Measurements from ENCODE around the gene UBA3. TPM values are rescaled to one million over a fixed set of nuclear protein-coding genes. Genes with fewer than 3 reads are reported as not detected.

Gene UBA3
- total and polyA plus RNA-seq, 4 donors = 41.2 to 107 (median 49.1) TPM

GRCh38 chr3:69121513-69121912 is 41.3 kb upstream of the UBA3 start:
- DNase-seq = no peak
- no peak overlapping the region for H3K9ac ChIP-seq (ENCODE audit: insufficient read depth in 1 of 2, low read length in 2 of 2)
- no peak for ATAC-seq (ENCODE audit: insufficient read depth, low FRiP score)
- peaks cover 0 to 8% (median 5%) of the 10 kb centered on the region in 5 donors for H3K4me1 ChIP-seq (ENCODE audit: control insufficient read depth in 5 of 5, insufficient read depth in 5 of 5, low read length in 5 of 5)
- 81 to 85% methylated on average over 6 of the region's 6 CpGs for WGBS, 2 donors
- H3K4me3 ChIP-seq = no peak overlapping the region
- peak overlapping the region in 1 of 2 donors; percentile 70 for H3K27ac ChIP-seq (ENCODE audit: low read depth in 1 of 2, low read length in 1 of 2)
- no peaks in the 10 kb centered on the region for H3K36me3 ChIP-seq (ENCODE audit: control insufficient read depth in 4 of 4, insufficient read depth in 4 of 4, low read length in 4 of 4)
- TF ChIP-seq, protein P1, sequence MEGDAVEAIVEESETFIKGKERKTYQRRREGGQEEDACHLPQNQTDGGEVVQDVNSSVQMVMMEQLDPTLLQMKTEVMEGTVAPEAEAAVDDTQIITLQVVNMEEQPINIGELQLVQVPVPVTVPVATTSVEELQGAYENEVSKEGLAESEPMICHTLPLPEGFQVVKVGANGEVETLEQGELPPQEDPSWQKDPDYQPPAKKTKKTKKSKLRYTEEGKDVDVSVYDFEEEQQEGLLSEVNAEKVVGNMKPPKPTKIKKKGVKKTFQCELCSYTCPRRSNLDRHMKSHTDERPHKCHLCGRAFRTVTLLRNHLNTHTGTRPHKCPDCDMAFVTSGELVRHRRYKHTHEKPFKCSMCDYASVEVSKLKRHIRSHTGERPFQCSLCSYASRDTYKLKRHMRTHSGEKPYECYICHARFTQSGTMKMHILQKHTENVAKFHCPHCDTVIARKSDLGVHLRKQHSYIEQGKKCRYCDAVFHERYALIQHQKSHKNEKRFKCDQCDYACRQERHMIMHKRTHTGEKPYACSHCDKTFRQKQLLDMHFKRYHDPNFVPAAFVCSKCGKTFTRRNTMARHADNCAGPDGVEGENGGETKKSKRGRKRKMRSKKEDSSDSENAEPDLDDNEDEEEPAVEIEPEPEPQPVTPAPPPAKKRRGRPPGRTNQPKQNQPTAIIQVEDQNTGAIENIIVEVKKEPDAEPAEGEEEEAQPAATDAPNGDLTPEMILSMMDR (IDR thresholded peaks at IDR 0.05; ENCODE audit: control extremely low read depth, extremely low read depth) = no peak
- no peaks in the 10 kb centered on the region for H3K9me3 ChIP-seq (ENCODE audit: control insufficient read depth in 4 of 4, insufficient read depth in 3 of 4, low read length in 3 of 4)
- no peaks in the 10 kb centered on the region for H3K27me3 ChIP-seq (ENCODE audit: control insufficient read depth in 3 of 3, insufficient read depth in 3 of 3, low read length in 2 of 3)

- no peaks in the 10 kb centered on the region for H3K27me3 ChIP-seq (ENCODE audit: control insufficient read depth in 3 of 3, insufficient read depth in 3 of 3, low read length in 2 of 3)
- TF ChIP-seq, protein P1 (IDR thresholded peaks at IDR 0.05; ENCODE audit: control extremely low read depth, extremely low read depth) = peak; percentile 71
- no peaks in the 10 kb centered on the region for H3K36me3 ChIP-seq (ENCODE audit: control insufficient read depth in 4 of 4, insufficient read depth in 4 of 4, low read length in 4 of 4)
- no peak overlapping the region for H3K4me3 ChIP-seq
- no peaks in the 10 kb centered on the region for H3K9me3 ChIP-seq (ENCODE audit: control insufficient read depth in 4 of 4, insufficient read depth in 3 of 4, low read length in 3 of 4)
- DNase-seq (peak; percentile 68 to 84 (median 77)), ATAC-seq (ENCODE audit: insufficient read depth, low FRiP score) (peak; percentile 72)
- peaks cover 0 to 8% (median 5%) of the 10 kb centered on the region in 5 donors for H3K4me1 ChIP-seq (ENCODE audit: control insufficient read depth in 5 of 5, insufficient read depth in 5 of 5, low read length in 5 of 5)
- no peak overlapping the region for H3K9ac ChIP-seq (ENCODE audit: insufficient read depth in 1 of 2, low read length in 2 of 2)
- 2 to 3% methylated on average over 1 of the region's 1 CpG for WGBS, 2 donors
- H3K27ac ChIP-seq (ENCODE audit: low read depth in 1 of 2, low read length in 1 of 2) = peak overlapping the region in 1 of 2 donors; percentile 70
Measured at GRCh38 chr3:69120879-69121464, 40.8 kb upstream of the UBA3 start.

DNA sequence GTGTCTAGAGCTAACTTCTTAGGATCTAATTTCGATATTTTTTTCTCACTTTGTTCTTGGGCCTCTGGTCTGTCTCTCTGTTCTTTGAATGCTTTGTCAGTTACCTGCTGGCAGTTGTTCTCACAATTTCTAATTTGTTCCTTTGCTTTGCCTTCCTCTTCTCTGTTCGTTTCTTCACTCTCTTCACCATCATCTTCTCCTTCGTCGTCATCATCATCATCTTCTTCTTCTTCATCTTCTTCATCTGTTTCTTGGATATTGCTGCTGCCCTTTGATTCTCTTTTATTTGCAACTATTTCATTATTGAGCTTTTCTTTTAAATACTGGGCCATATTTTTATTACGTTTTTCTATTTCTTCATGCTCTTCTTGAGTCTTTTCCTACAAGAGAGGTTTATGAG is 39.5 kb upstream of the UBA3 start:
- Histone ChIP-seq H3K9ac (ENCODE audit: insufficient read depth in 1 of 2, low read length in 2 of 2) (no peak overlapping the region), H3K36me3 (ENCODE audit: control insufficient read depth in 4 of 4, insufficient read depth in 4 of 4, low read length in 4 of 4) (no peaks in the 10 kb centered on the region), H3K9me3 (ENCODE audit: control insufficient read depth in 4 of 4, insufficient read depth in 3 of 4, low read length in 3 of 4) (no peaks in the 10 kb centered on the region), H3K27me3 (ENCODE audit: control insufficient read depth in 3 of 3, insufficient read depth in 3 of 3, low read length in 2 of 3) (no peaks in the 10 kb centered on the region), H3K27ac (ENCODE audit: low read depth in 1 of 2, low read length in 1 of 2) (no peak overlapping the region), H3K4me3 (no peak overlapping the region), H3K4me1 (ENCODE audit: control insufficient read depth in 5 of 5, insufficient read depth in 5 of 5, low read length in 5 of 5) (peaks cover 0 to 8% (median 5%) of the 10 kb centered on the region in 5 donors)
- WGBS, 2 donors = 96 to 97% methylated on average over 5 of the region's 5 CpGs
- DNase-seq (no peak), ATAC-seq (ENCODE audit: insufficient read depth, low FRiP score) (no peak)
- TF ChIP-seq, protein P1 (IDR thresholded peaks at IDR 0.05; ENCODE audit: control extremely low read depth, extremely low read depth) = no peak

DNA sequence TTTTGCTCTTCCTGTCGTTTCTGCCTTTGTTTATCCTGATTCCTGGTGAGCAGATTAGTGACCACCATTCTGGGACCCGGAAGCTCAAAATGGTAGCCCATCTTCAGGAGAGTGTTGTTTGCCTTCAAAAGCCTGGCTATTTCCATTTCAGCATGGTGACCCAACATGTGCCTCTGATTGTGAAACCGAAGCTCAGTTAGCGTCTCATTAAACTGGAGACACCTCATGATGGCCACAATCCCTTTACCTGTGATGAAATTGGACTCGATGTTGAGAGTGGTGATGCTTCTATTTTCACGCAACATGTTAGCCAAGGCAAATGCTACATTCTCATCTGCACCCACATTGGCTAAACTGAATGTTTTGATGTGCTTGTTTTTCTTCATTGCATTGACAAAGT is 39.0 kb upstream of the UBA3 start:
- Histone ChIP-seq H3K4me3 (no peak overlapping the region), H3K4me1 (ENCODE audit: control insufficient read depth in 5 of 5, insufficient read depth in 5 of 5, low read length in 5 of 5) (peaks cover 0 to 9% (median 5%) of the 10 kb centered on the region in 5 donors), H3K36me3 (ENCODE audit: control insufficient read depth in 4 of 4, insufficient read depth in 4 of 4, low read length in 4 of 4) (no peaks in the 10 kb centered on the region), H3K27ac (ENCODE audit: low read depth in 1 of 2, low read length in 1 of 2) (no peak overlapping the region), H3K9me3 (ENCODE audit: control insufficient read depth in 4 of 4, insufficient read depth in 3 of 4, low read length in 3 of 4) (no peaks in the 10 kb centered on the region), H3K9ac (ENCODE audit: insufficient read depth in 1 of 2, low read length in 2 of 2) (no peak overlapping the region), H3K27me3 (ENCODE audit: control insufficient read depth in 3 of 3, insufficient read depth in 3 of 3, low read length in 2 of 3) (no peaks in the 10 kb centered on the region)
- TF ChIP-seq, protein P1 (IDR thresholded peaks at IDR 0.05; ENCODE audit: control extremely low read depth, extremely low read depth) = no peak
- WGBS, 2 donors = 69 to 89% methylated on average over 6 of the region's 6 CpGs
- DNase-seq (no peak), ATAC-seq (ENCODE audit: insufficient read depth, low FRiP score) (no peak)
